Osteocyte (in vitro differentiated cells): ENCODE results near the gene TXNL1. TPM values are rescaled to one million over a fixed set of nuclear protein-coding genes. Genes with fewer than 3 reads are reported as not detected.
A peak's percentile ranks its signal among the peaks of the same experiment; 100 is the strongest.

Experiments used
- DNase-seq: peaks from one replicate; pipeline ENCODE4 v3.0.0; 2021; ENCODE audit warnings: mixed read lengths; ENCODE audit not compliant: unreplicated experiment; ENCODE audit errors: extremely low spot score
- H3K27ac Mint-ChIP-seq: one replicate; pipeline ENCODE4 v1.8.0; 2021; ENCODE audit warnings: mild to moderate bottlenecking, mixed read lengths; ENCODE audit not compliant: unreplicated experiment
- H3K27me3 Mint-ChIP-seq: one replicate; pipeline ENCODE4 v1.8.0; 2021; ENCODE audit warnings: mixed read lengths; ENCODE audit not compliant: unreplicated experiment
- H3K36me3 Mint-ChIP-seq: one replicate; pipeline ENCODE4 v1.8.0; 2021; ENCODE audit warnings: mixed read lengths; ENCODE audit not compliant: unreplicated experiment
- H3K4me1 Mint-ChIP-seq: one replicate; pipeline ENCODE4 v1.8.0; 2021; ENCODE audit warnings: mixed read lengths; ENCODE audit not compliant: unreplicated experiment
- H3K4me3 Mint-ChIP-seq: one replicate; pipeline ENCODE4 v1.8.0; 2021; ENCODE audit warnings: mild to moderate bottlenecking, moderate library complexity, mixed read lengths; ENCODE audit not compliant: unreplicated experiment
- H3K9me3 Mint-ChIP-seq: one replicate; pipeline ENCODE4 v1.8.0; 2021; ENCODE audit warnings: mixed read lengths; ENCODE audit not compliant: unreplicated experiment
- total RNA-seq: library from RNA; stranded (reverse); gene quantifications from 2 replicates; pipeline ENCODE4 v1.2.1, GENCODE V29; 2021
- TF ChIP-seq, protein P1 (sequence below): fragments of 200-600 bp; sonication (generic); IDR thresholded peaks from 2 replicates; pipeline ENCODE4 v1.5.0; 2021; ENCODE audit warnings: antibody characterized with exemption, mild to moderate bottlenecking, moderate library complexity

Gene TXNL1
- total RNA-seq, 1 donor from 2014 or later = 67.2 TPM

DNA sequence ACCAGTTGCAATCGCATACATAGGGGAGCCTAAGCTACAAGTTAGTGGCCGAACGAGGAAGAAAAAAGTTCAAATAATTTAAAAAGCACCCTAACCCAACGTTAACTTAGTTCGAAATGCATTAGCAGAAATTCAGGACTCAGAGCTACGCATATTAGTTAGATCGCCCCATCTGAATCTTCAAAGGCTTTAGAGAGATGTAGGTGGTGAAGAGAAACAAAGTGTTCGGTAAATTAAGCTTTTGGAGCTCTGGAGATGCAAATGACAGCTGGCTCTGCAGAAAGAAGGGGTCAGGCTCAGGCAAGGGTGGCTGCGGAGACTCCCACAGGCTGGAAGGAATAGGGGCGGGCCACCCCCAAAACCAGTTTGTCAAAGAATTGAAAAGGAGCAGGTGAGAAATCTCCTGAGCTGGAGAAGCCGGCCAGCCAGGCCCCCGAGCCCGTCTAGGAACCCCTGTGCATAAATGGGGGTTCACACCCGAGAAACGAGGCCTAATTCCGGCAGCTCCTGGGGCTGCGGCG lies 621 bp downstream of the TXNL1 start:
- Mint-ChIP-seq H3K9me3 (no peaks in the 10 kb centered on the region), H3K4me1 (peaks cover 39% of the 10 kb centered on the region), H3K4me3 (peak overlapping the region; percentile 99), H3K27ac (peak overlapping the region; percentile 99), H3K36me3 (peaks cover 2% of the 10 kb centered on the region), H3K27me3 (no peaks in the 10 kb centered on the region)
- TF ChIP-seq, protein P1, sequence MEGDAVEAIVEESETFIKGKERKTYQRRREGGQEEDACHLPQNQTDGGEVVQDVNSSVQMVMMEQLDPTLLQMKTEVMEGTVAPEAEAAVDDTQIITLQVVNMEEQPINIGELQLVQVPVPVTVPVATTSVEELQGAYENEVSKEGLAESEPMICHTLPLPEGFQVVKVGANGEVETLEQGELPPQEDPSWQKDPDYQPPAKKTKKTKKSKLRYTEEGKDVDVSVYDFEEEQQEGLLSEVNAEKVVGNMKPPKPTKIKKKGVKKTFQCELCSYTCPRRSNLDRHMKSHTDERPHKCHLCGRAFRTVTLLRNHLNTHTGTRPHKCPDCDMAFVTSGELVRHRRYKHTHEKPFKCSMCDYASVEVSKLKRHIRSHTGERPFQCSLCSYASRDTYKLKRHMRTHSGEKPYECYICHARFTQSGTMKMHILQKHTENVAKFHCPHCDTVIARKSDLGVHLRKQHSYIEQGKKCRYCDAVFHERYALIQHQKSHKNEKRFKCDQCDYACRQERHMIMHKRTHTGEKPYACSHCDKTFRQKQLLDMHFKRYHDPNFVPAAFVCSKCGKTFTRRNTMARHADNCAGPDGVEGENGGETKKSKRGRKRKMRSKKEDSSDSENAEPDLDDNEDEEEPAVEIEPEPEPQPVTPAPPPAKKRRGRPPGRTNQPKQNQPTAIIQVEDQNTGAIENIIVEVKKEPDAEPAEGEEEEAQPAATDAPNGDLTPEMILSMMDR = no peak
- DNase-seq = no peak

DNA sequence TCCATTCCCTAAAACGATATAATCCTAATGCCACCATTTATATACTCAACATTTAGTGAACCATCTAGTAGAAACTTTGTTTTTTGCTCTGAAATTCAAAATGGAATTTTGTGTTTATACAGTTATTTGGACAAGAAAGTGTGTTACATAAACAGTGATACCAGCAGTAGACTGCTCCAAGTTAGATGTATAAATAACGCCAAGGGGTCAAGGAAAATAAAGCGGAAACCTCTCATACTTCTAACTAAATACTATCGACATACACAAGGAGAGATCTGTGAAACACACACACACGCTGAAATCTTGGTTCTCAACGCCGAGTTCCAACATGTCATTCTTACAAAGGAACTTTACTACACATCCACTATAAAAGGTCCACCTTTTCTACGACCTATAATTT lies 1.2 kb downstream of the TXNL1 start:
- no peak for DNase-seq
- Mint-ChIP-seq H3K9me3 (no peaks in the 10 kb centered on the region), H3K27me3 (no peaks in the 10 kb centered on the region), H3K27ac (peak overlapping the region; percentile 99), H3K36me3 (peaks cover 2% of the 10 kb centered on the region), H3K4me1 (peaks cover 39% of the 10 kb centered on the region), H3K4me3 (peak overlapping the region; percentile 99)
- TF ChIP-seq, protein P1 = no peak

DNA sequence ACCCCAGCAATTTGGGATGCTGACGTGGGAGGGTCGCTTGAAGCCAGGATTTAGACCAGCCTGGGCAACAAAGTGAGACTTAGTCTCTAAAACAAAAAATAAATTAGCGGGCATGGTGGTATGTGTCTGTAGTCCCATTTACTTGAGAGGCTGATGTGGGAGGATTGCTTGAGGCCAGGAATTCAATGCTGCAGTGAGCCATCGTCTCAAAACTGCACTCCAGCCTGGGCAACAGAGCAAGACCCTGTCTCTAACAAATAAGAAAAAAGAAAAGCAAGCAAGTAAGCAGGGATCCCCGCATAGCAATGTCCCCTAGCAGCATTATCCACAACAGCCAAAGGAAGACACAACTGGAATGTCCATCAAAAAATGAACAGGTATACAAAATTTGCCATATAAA lies 3.4 kb downstream of the TXNL1 start:
- TF ChIP-seq, protein P1 = no peak
- H3K4me3 Mint-ChIP-seq = no peak overlapping the region
- H3K36me3 Mint-ChIP-seq = peaks cover 2% of the 10 kb centered on the region
- peaks cover 43% of the 10 kb centered on the region for H3K4me1 Mint-ChIP-seq
- H3K27ac Mint-ChIP-seq = no peak overlapping the region
- no peaks in the 10 kb centered on the region for H3K27me3 Mint-ChIP-seq
- no peak for DNase-seq
- H3K9me3 Mint-ChIP-seq = no peaks in the 10 kb centered on the region

DNA sequence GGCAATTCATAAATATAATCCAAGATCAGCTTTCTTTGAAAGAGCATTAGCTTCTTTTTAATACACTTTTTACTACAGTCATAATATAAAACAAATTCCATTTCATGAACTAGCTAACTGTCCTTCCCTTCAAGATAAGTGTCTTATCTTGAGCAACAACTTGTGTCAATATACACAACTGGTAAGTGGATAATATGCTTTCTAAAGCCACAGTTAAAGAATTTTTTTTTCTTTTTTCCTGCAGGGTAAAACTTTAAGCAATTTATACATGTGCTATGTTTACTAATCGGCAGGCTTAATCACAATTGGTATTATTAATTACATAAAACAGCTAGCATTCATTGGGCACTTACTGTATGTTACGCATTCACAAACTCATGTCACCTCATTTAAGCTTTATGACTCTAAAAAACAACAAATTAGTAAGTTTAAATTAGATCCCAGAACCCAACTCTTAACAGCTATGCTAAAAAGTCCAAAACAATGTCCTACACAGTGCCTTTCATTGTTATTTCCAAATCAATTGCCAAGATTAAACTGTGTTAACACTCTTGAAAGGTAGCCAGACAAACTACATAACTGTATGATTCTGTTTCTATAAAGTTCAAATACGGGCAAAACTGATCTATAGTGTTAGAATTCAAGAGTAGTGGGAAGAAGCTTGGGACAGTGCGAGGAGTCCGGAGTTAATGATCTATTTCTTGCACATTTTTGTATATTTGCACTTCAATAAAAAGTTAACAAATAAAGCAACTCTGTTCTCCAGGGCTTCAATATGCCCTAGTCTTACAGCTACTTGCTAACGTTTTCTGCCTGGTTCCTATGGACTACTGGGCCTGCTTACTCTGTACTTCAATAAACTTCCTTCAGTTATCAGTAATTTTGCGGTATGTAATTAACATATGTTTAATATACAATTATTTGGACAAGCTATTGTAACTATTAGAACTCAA lies 6.0 kb downstream of the TXNL1 start:
- Mint-ChIP-seq H3K9me3 (no peaks in the 10 kb centered on the region), H3K4me1 (peaks cover 47% of the 10 kb centered on the region), H3K4me3 (no peak overlapping the region), H3K27me3 (no peaks in the 10 kb centered on the region), H3K27ac (no peak overlapping the region), H3K36me3 (peaks cover 2% of the 10 kb centered on the region)
- DNase-seq = no peak
- TF ChIP-seq, protein P1 = no peak

DNA sequence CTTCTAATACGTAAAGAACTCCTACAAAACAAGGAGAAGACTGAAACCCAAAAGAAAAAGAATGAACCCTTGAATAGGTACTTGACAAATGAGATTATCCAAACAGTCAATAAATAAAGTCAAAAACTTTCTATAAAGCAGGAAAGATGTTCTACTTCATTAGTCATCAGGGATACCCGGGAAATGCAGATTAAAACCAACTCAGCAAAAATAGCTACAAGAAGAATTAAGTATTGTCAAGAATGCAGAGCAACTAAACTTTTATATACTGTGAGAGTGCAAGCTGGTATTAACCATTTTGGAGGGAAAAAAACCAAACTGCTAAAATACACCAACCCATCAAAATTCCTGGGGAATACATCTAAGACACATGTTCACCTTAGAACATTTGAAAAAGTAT lies 10.4 kb downstream of the TXNL1 start:
- DNase-seq = no peak
- H3K27ac Mint-ChIP-seq = no peak overlapping the region
- no peaks in the 10 kb centered on the region for H3K9me3 Mint-ChIP-seq
- H3K4me3 Mint-ChIP-seq = no peak overlapping the region
- no peaks in the 10 kb centered on the region for H3K27me3 Mint-ChIP-seq
- H3K36me3 Mint-ChIP-seq = peaks cover 7% of the 10 kb centered on the region
- TF ChIP-seq, protein P1 = no peak
- peaks cover 19% of the 10 kb centered on the region for H3K4me1 Mint-ChIP-seq
